IMR-90 (cell line): Measurements from ENCODE around the gene LY6G5C. TPM values are rescaled to one million over a fixed set of nuclear protein-coding genes. Genes with fewer than 3 reads are reported as not detected.

Source experiments
- ATAC-seq: fragments of 200-7000 bp; cut with Tn5 transposase; 2 replicates; pipeline ENCODE4 v1.9.1; 2020; ENCODE audit warnings: low read depth, mild to moderate bottlenecking, moderate library complexity
- BruUV-seq: library from RNA; stranded (reverse); fragments of 400-500 nt; replicated peaks from 2 replicates; lab custom pipeline; 2021; lab: Mats Ljungman, UMichigan
- CTCF ChIA-PET: fragments of 300-600 bp; formaldehyde crosslinking; extraction: SDS; loops from one replicate; lab custom pipeline; 2021; ENCODE audit warnings: antibody characterized with exemption; lab: Yijun Ruan, JAX
- POLR2A ChIA-PET: fragments of 300-600 bp; sonication (Branson Sonifier 250); formaldehyde crosslinking; loops from one replicate; lab custom pipeline; 2022; ENCODE audit warnings: antibody characterized with exemption; ENCODE audit not compliant: unreplicated experiment; lab: Charles Lee
- DNase-seq: peaks from one replicate; pipeline ENCODE4 v3.0.0; 2013
- H2AFZ ChIP-seq: replicated peaks from 2 replicates; pipeline ENCODE3; 2013; ENCODE audit warnings: low read length, mild to moderate bottlenecking; ENCODE audit not compliant: poor library complexity
- H2AK5ac ChIP-seq: 2 replicates; pipeline ENCODE4 v1.6.1; 2013; ENCODE audit warnings: low read depth, low read length, inconsistent platforms
- H2AK9ac ChIP-seq: replicated peaks from 2 replicates; pipeline ENCODE3; 2013; ENCODE audit warnings: mild to moderate bottlenecking, low read depth, low read length, moderate library complexity; ENCODE audit not compliant: poor library complexity
- H2BK120ac ChIP-seq: 2 replicates; pipeline ENCODE4 v1.6.1; 2013; ENCODE audit warnings: low read depth, low read length, inconsistent platforms
- H2BK15ac ChIP-seq: 3 replicates; pipeline ENCODE4 v1.6.1; 2013; ENCODE audit warnings: low read depth, low read length, inconsistent platforms
- H2BK20ac ChIP-seq: 2 replicates; pipeline ENCODE4 v1.6.1; 2013; ENCODE audit warnings: low read depth, mild to moderate bottlenecking, inconsistent platforms, low read length, moderate library complexity
- H2BK5ac ChIP-seq: 2 replicates; pipeline ENCODE4 v1.6.1; 2013; ENCODE audit warnings: mild to moderate bottlenecking, low read depth, low read length, inconsistent platforms; ENCODE audit not compliant: poor library complexity, severe bottlenecking
- H3K14ac ChIP-seq: replicated peaks from 2 replicates; pipeline ENCODE4 v1.6.1; 2013; ENCODE audit warnings: low read depth, low read length, inconsistent platforms
- H3K18ac ChIP-seq: 2 replicates; pipeline ENCODE4 v1.6.1; 2013; ENCODE audit warnings: low read depth, low read length, control low read depth
- H3K23ac ChIP-seq: 2 replicates; pipeline ENCODE4 v1.6.1; 2013; ENCODE audit warnings: low read depth, low read length, inconsistent platforms
- H3K27ac ChIP-seq: 2 replicates; pipeline ENCODE4 v1.5.1; 2013; ENCODE audit warnings: mild to moderate bottlenecking, control low read depth, low read length; ENCODE audit not compliant: insufficient read depth
- H3K27me3 ChIP-seq: 2 replicates; pipeline ENCODE4 v1.6.1; 2013; ENCODE audit warnings: low read length; ENCODE audit not compliant: control insufficient read depth, insufficient read depth
- H3K36me3 ChIP-seq: 2 replicates; pipeline ENCODE4 v1.6.1; 2013; ENCODE audit warnings: low read length, mixed read lengths; ENCODE audit not compliant: control insufficient read depth, insufficient read depth
- H3K4ac ChIP-seq: 2 replicates; pipeline ENCODE4 v1.6.1; 2013; ENCODE audit warnings: low read depth, low read length, inconsistent platforms
- H3K4me1 ChIP-seq: 2 replicates; pipeline ENCODE4 v1.6.1; 2013; ENCODE audit warnings: low read length, mixed read lengths; ENCODE audit not compliant: control insufficient read depth, insufficient read depth
- H3K4me2 ChIP-seq: 2 replicates; pipeline ENCODE4 v1.6.1; 2013; ENCODE audit warnings: low read depth, mild to moderate bottlenecking, control low read depth, low read length, moderate library complexity
- H3K4me3 ChIP-seq: 2 replicates; pipeline ENCODE4 v1.5.1; 2013; ENCODE audit warnings: low read depth, mild to moderate bottlenecking, control low read depth, low read length, moderate library complexity; ENCODE audit not compliant: insufficient read depth
- H3K56ac ChIP-seq: 2 replicates; pipeline ENCODE4 v1.6.1; 2013; ENCODE audit warnings: low read length, inconsistent platforms; ENCODE audit not compliant: insufficient read depth; ENCODE audit errors: extremely low read depth
- H3K79me1 ChIP-seq, 2 experiments: 2 replicates each; pipeline ENCODE4 v1.6.1; 2013; ENCODE audit warnings: low read length in 2 of 2, inconsistent platforms in 1 of 2, low read depth in 1 of 2
- H3K9ac ChIP-seq: 2 replicates; pipeline ENCODE4 v1.6.1; 2013; ENCODE audit warnings: low read depth, low read length, control low read depth
- H3K9me1 ChIP-seq: 2 replicates; pipeline ENCODE4 v1.6.1; 2013; ENCODE audit warnings: low read length, inconsistent platforms; ENCODE audit not compliant: insufficient read depth
- H3K9me3 ChIP-seq: 2 replicates; pipeline ENCODE4 v1.6.1; 2013; ENCODE audit warnings: low read length; ENCODE audit not compliant: control insufficient read depth, insufficient read depth
- H4K20me1 ChIP-seq: 2 replicates; pipeline ENCODE4 v1.6.1; 2013; ENCODE audit warnings: low read length, inconsistent platforms; ENCODE audit not compliant: insufficient read depth
- H4K5ac ChIP-seq: 2 replicates; pipeline ENCODE4 v1.6.1; 2013; ENCODE audit warnings: mild to moderate bottlenecking, low read depth, low read length, control low read depth
- H4K8ac ChIP-seq, 2 experiments: 2 replicates each; pipeline ENCODE4 v1.6.1; 2013; ENCODE audit warnings: low read depth in 2 of 2, low read length in 2 of 2, control low read depth in 1 of 2, inconsistent platforms in 1 of 2
- H4K91ac ChIP-seq: 2 replicates; pipeline ENCODE4 v1.6.1; 2013; ENCODE audit warnings: low read depth, low read length, inconsistent platforms; ENCODE audit not compliant: insufficient read depth
- CEBPB ChIP-seq: IDR thresholded peaks from 2 replicates; pipeline ENCODE4 v1.6.1; 2012; ENCODE audit warnings: low read depth, low read length, improper control_type of control experiment
- CHD1 ChIP-seq: IDR thresholded peaks from 2 replicates; pipeline ENCODE4 v1.6.1; 2012; ENCODE audit warnings: low read depth, low read length, improper control_type of control experiment
- FOS ChIP-seq: fragments of 150-350 bp; IDR thresholded peaks from 2 replicates; pipeline ENCODE4 v1.6.1; 2016; ENCODE audit warnings: low read depth, low read length
- MAZ ChIP-seq: IDR thresholded peaks from 2 replicates; pipeline ENCODE4 v1.6.1; 2012; ENCODE audit warnings: low read depth, mild to moderate bottlenecking, low read length, improper control_type of control experiment, moderate library complexity, borderline replicate concordance
- NFE2L2 ChIP-seq: fragments of 150-350 bp; IDR thresholded peaks from 2 replicates; pipeline ENCODE4 v1.6.1; 2016; ENCODE audit warnings: low read depth, mild to moderate bottlenecking, low read length
- POLR2A ChIP-seq: IDR thresholded peaks from 2 replicates; pipeline ENCODE4 v1.6.1; 2012; ENCODE audit warnings: mild to moderate bottlenecking, low read depth, low read length
- SMC3 ChIP-seq: fragments of 150-350 bp; IDR thresholded peaks from 2 replicates; pipeline ENCODE4 v1.6.1; 2016; ENCODE audit warnings: low read depth, mild to moderate bottlenecking, antibody characterized with exemption, low read length, moderate library complexity
- WGBS, 2 experiments: methylation state at CpG; one replicate each; pipeline versions ENCODE4 v1.1.5 to v1.1.7; 2013; ENCODE audit warnings: missing lambda C conversion rate in 2 of 2; ENCODE audit not compliant: insufficient read length in 1 of 2; ENCODE audit errors: extremely low coverage in 2 of 2; 5-methylcytosine and 5-hydroxymethylcytosine counted together
- dilution Hi-C: fragments of 300-500 bp; cut with HindIII; formaldehyde crosslinking; loops from one replicate; pipeline ENCODE4 v1.14.3; 2018; ENCODE audit warnings: low sequenced_read_pairs; ENCODE audit not compliant: unreplicated experiment
- in situ Hi-C: fragments of 300-500 bp; cut with MboI; formaldehyde crosslinking; loops from 3 replicates; pipeline ENCODE4 v1.14.3; 2019; ENCODE audit warnings: low sequenced_read_pairs, inconsistent platforms, mixed read lengths
- intact Hi-C: fragments of 100-400 bp; cut with micrococcal nuclease; formaldehyde crosslinking; loops from 2 replicates; pipeline ENCODE4 v1.10.0; 2022
- polyA plus RNA-seq, 3 experiments: library from polyadenylated mRNA; depleted of rRNA; stranded (reverse); fragments of >200 nt; gene quantifications; 2 replicates each; pipeline ENCODE4 v1.2.3, GENCODE V29; 2012; ENCODE audit warnings: low replicate concordance in 1 of 3
- total RNA-seq: library from RNA; depleted of rRNA; stranded (reverse); fragments of >200 nt; gene quantifications from 2 replicates; pipeline ENCODE4 v1.2.3, GENCODE V29; 2012
- TF ChIP-seq, protein P1 (sequence below): conservative IDR thresholded peaks from 2 replicates; pipeline ENCODE4 v1.5.1; 2012; ENCODE audit warnings: mild to moderate bottlenecking, low read depth, low read length, improper control_type of control experiment
- TF ChIP-seq, protein P2 (sequence below): fragments of 150-350 bp; IDR thresholded peaks from 2 replicates; pipeline ENCODE4 v1.6.1; 2016; ENCODE audit warnings: low read depth, mild to moderate bottlenecking, low read length, moderate library complexity, borderline replicate concordance

The LY6G5C gene
- total and polyA plus RNA-seq, 2 of the 4 experiments (the other 2 are of a cell fraction), result 0.18 to 2.0 TPM

DNA sequence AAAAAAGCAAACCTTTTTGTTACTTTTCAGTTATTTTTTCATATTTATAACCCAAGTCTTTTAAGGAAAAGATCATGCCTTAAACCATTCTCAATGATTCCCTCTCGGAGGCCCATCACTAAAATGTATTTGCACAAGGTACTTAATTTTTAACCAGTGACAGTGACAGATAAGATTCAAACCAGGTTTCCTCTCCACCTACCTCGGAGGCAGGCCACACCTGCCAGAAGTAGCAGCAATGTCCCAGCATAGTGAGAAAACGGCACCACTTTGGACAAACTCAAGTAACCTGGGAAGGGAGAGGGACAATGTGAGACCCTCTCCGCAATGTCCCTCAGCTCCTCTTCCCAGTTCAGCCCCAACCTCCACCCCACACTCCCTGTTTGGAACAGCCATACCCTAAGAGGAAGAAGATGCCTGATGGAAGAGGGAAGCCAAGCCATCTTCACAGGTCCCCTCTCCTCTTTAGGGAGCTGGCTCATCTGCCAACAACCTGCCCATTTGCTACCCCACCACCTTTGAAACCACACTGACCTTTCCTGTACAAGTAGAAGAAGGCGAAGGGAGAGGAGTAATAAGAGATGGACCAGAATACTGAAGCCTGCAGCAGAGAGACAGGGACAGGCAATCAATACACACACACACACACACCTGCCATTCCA, 20.0 kb upstream of the LY6G5C start:
- dilution Hi-C loops (no loop called here), in situ Hi-C loops (no loop called here), intact Hi-C loops (no loop called here)
- Histone ChIP-seq H4K91ac (no peak overlapping the region), H3K14ac (0 out of 2 replicates have a peak overlapping the region, but pooled peaks have one; percentile 6), H3K36me3 (peaks cover 16% of the 10 kb centered on the region), H3K9ac (0 out of 2 replicates have a peak overlapping the region, but pooled peaks have one; percentile 10), H3K27me3 (no peaks in the 10 kb centered on the region), H3K79me1 (peaks cover 21 to 48% of the 10 kb centered on the region in 2 experiments), H3K4ac (no peak overlapping the region), H3K27ac (no peak overlapping the region), H2AFZ (no peak overlapping the region), H4K8ac (no peak overlapping the region), H4K5ac (no peak overlapping the region), H3K4me2 (no peak overlapping the region), H2BK5ac (no peak overlapping the region), H3K18ac (no peak overlapping the region), H2BK20ac (no peak overlapping the region), H2BK120ac (no peak overlapping the region), H3K4me1 (peaks cover 6% of the 10 kb centered on the region), H2AK9ac (no peak overlapping the region), H4K20me1 (0 out of 2 replicates have a peak, but pooled peaks cover 11% of the 10 kb centered on the region), H3K56ac (no peak overlapping the region), H3K9me1 (peaks cover 10% of the 10 kb centered on the region), H2AK5ac (peak overlapping the region; percentile 7), H3K4me3 (no peak overlapping the region), H3K23ac (peak overlapping the region; percentile 78), H2BK15ac (no peak overlapping the region), H3K9me3 (no peaks in the 10 kb centered on the region)
- WGBS, 2 experiments, result 100% methylated on average over 1 of the region's 5 CpGs; no CpG with 5 or more reads in 1 of the 2 experiments
- ChIA-PET POLR2A (no interaction called here), CTCF (no interaction called here)
- no TSS peak for BruUV-seq
- TF ChIP-seq SMC3 (no peak), NFE2L2 (no peak), FOS (no peak), POLR2A (no peak), CHD1 (no peak), MAZ (no peak), CEBPB (no peak)
- TF ChIP-seq, protein P1, sequence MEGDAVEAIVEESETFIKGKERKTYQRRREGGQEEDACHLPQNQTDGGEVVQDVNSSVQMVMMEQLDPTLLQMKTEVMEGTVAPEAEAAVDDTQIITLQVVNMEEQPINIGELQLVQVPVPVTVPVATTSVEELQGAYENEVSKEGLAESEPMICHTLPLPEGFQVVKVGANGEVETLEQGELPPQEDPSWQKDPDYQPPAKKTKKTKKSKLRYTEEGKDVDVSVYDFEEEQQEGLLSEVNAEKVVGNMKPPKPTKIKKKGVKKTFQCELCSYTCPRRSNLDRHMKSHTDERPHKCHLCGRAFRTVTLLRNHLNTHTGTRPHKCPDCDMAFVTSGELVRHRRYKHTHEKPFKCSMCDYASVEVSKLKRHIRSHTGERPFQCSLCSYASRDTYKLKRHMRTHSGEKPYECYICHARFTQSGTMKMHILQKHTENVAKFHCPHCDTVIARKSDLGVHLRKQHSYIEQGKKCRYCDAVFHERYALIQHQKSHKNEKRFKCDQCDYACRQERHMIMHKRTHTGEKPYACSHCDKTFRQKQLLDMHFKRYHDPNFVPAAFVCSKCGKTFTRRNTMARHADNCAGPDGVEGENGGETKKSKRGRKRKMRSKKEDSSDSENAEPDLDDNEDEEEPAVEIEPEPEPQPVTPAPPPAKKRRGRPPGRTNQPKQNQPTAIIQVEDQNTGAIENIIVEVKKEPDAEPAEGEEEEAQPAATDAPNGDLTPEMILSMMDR, result no peak
- TF ChIP-seq, protein P2, sequence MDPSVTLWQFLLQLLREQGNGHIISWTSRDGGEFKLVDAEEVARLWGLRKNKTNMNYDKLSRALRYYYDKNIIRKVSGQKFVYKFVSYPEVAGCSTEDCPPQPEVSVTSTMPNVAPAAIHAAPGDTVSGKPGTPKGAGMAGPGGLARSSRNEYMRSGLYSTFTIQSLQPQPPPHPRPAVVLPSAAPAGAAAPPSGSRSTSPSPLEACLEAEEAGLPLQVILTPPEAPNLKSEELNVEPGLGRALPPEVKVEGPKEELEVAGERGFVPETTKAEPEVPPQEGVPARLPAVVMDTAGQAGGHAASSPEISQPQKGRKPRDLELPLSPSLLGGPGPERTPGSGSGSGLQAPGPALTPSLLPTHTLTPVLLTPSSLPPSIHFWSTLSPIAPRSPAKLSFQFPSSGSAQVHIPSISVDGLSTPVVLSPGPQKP, result no peak
- ATAC-seq (no peak), DNase-seq (no peak)
